ENCODE measurements around the gene HSD17B8.

DNA sequence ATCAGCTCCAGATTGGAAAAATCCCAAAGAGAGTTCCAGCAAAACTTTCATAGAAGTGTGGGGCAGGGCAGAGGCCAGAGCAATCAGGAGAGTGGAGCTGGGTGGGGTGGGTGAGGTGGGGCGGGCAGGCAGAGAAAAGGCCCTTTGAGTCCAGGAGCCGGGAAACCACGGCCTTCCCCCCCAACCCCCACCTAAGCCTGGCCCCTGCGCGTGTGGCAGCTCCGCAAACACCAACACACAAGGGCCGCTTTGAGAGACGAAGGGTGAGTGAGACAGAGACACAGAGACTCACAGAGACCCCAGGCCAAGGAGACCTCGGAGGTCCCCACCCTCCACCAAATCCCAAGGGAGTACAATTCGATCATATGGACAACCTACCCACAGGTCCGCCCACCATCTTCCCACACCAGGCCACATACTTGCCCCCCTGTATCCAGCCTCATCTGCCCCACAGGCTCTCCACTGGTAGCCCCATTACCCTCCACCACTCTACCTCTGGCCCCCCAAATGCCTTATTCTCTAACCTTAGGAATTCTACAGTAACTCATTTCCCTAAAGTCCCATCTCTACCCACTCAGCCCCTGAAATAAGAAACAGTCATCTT, 13.8 kb upstream of the HSD17B8 start:
- TF ChIP-seq, protein P1, sequence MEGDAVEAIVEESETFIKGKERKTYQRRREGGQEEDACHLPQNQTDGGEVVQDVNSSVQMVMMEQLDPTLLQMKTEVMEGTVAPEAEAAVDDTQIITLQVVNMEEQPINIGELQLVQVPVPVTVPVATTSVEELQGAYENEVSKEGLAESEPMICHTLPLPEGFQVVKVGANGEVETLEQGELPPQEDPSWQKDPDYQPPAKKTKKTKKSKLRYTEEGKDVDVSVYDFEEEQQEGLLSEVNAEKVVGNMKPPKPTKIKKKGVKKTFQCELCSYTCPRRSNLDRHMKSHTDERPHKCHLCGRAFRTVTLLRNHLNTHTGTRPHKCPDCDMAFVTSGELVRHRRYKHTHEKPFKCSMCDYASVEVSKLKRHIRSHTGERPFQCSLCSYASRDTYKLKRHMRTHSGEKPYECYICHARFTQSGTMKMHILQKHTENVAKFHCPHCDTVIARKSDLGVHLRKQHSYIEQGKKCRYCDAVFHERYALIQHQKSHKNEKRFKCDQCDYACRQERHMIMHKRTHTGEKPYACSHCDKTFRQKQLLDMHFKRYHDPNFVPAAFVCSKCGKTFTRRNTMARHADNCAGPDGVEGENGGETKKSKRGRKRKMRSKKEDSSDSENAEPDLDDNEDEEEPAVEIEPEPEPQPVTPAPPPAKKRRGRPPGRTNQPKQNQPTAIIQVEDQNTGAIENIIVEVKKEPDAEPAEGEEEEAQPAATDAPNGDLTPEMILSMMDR (conservative IDR thresholded peaks at IDR 0.05; ENCODE audit: low read depth, low read length), result no peak
- no peak for TF ChIP-seq EZH2 (IDR thresholded peaks at IDR 0.05; ENCODE audit: low read length, unreplicated experiment)

All from PC-3 (cell line).